K562 (cell line): Measurements from ENCODE around the gene AXIN2. TPM values are rescaled to one million over a fixed set of nuclear protein-coding genes. Genes with fewer than 3 reads are reported as not detected.

Source experiments
- ATAC-seq: fragments of 200-7000 bp; cut with Tn5 transposase; 3 replicates; pipeline ENCODE4 v1.9.1; 2020; ENCODE audit warnings: moderate library complexity
- BruUV-seq: library from RNA; stranded (reverse); fragments of 400-500 nt; replicated peaks from 2 replicates; lab custom pipeline; 2021; lab: Mats Ljungman, UMichigan
- CTCF ChIA-PET: fragments of 300-600 bp; formaldehyde crosslinking; extraction: SDS; loops from one replicate; lab custom pipeline; 2021; ENCODE audit warnings: low intra/inter-chr PET ratio; lab: Yijun Ruan, JAX
- POLR2A ChIA-PET: fragments of 300-600, 350-650 bp; sonication (Branson Sonifier 250); formaldehyde crosslinking; extraction: SDS; loops from one replicate; lab custom pipeline; 2021; ENCODE audit warnings: antibody characterized with exemption, inconsistent platforms; lab: Yijun Ruan, JAX
- DNase-seq, 4 experiments: peaks; one replicate each; pipeline versions ENCODE4 v3.0.0 to v3.0.0-alpha.2; 2011 to 2018; ENCODE audit warnings: low spot score in 3 of 4, mixed read lengths in 3 of 4; ENCODE audit errors: extremely low read depth in 1 of 4
- FAIRE-seq: peaks from 2 replicates; lab custom pipeline; 2011; peaks lifted over from hg19 to GRCh38; lab: Jason Lieb, UNC
- H2AFZ ChIP-seq: 2 replicates; pipeline ENCODE4 v1.6.0; 2011; ENCODE audit warnings: low read depth, low read length, control low read depth, inconsistent platforms
- H3K27ac ChIP-seq: fragments of 200-600 bp; 3 replicates; pipeline ENCODE4 v1.8.0; 2011; ENCODE audit warnings: low read depth, mild to moderate bottlenecking, control low read depth, inconsistent platforms, low read length, moderate library complexity, mixed read lengths; ENCODE audit errors: extremely low read depth
- H3K27me3 ChIP-seq, 2 experiments: fragments of 300-600 bp in 1 of 2; 2 replicates in 1 of 2; 3 replicates in 1 of 2; pipeline versions ENCODE4 v1.6.0 to v1.8.0; 2011; ENCODE audit warnings: inconsistent platforms in 2 of 2, low read length in 2 of 2, mild to moderate bottlenecking in 1 of 2, mixed read lengths in 1 of 2, moderate library complexity in 1 of 2; ENCODE audit not compliant: control insufficient read depth in 2 of 2, insufficient read depth in 2 of 2
- H3K36me3 ChIP-seq: fragments of 300-600 bp; 3 replicates; pipeline ENCODE4 v1.8.0; 2011; ENCODE audit warnings: mild to moderate bottlenecking, low read length, inconsistent platforms; ENCODE audit not compliant: control insufficient read depth, insufficient read depth
- H3K4me1 ChIP-seq, 2 experiments: fragments of 200-600 bp in 1 of 2; replicated peaks in 1 of 2; 2 replicates in 1 of 2; 3 replicates in 1 of 2; pipeline versions ENCODE4 v1.5.1 to v1.8.0; 2011; ENCODE audit warnings: inconsistent platforms in 2 of 2, low read length in 2 of 2, mild to moderate bottlenecking in 1 of 2, mixed read lengths in 1 of 2, moderate library complexity in 1 of 2; ENCODE audit not compliant: control insufficient read depth in 2 of 2, insufficient read depth in 2 of 2
- H3K4me2 ChIP-seq: 2 replicates; pipeline ENCODE4 v1.6.1; 2011; ENCODE audit warnings: low read length, control low read depth, inconsistent platforms, mixed read lengths; ENCODE audit not compliant: insufficient read depth
- H3K4me3 ChIP-seq: fragments of 200-600 bp; sonication (generic), shearing (Covaris generic); 2 replicates; pipeline ENCODE4 v1.5.1; 2016; ENCODE audit warnings: control low read depth, inconsistent platforms
- H3K79me2 ChIP-seq: fragments of 200-600 bp; 3 replicates; pipeline ENCODE4 v1.8.0; 2011; ENCODE audit warnings: low read length, inconsistent platforms; ENCODE audit not compliant: control insufficient read depth, insufficient read depth
- H3K9ac ChIP-seq, 2 experiments: 2 replicates each; pipeline versions ENCODE4 v1.6.0 to v1.6.1; 2011; ENCODE audit warnings: low read depth in 2 of 2, low read length in 2 of 2, control low read depth in 1 of 2, inconsistent platforms in 1 of 2, mild to moderate bottlenecking in 1 of 2, mixed read lengths in 1 of 2; ENCODE audit not compliant: insufficient read depth in 1 of 2
- H3K9me1 ChIP-seq: one replicate; pipeline ENCODE4 v1.6.0; 2011; ENCODE audit warnings: inconsistent platforms, mild to moderate bottlenecking, low read length, moderate library complexity; ENCODE audit not compliant: control insufficient read depth, insufficient read depth
- H3K9me3 ChIP-seq: replicated peaks from 2 replicates; pipeline ENCODE4 v1.5.1; 2011; ENCODE audit warnings: low read depth, low read length, inconsistent platforms; ENCODE audit not compliant: control insufficient read depth, insufficient read depth
- H4K20me1 ChIP-seq: replicated peaks from 2 replicates; pipeline ENCODE4 v1.6.1; 2011; ENCODE audit warnings: low read length, inconsistent platforms, mixed read lengths; ENCODE audit not compliant: control insufficient read depth, insufficient read depth
- MEIS2 ChIP-seq: fragments of 450-650 bp; IDR thresholded peaks from 2 replicates; pipeline ENCODE4 v1.6.1; 2014; ENCODE audit warnings: mild to moderate bottlenecking; ENCODE audit not compliant: partially characterized antibody
- PTTG1 ChIP-seq: fragments of 450-650 bp; IDR thresholded peaks from 2 replicates; pipeline ENCODE4 v1.6.1; 2016; ENCODE audit warnings: low read depth, mild to moderate bottlenecking, missing genetic modification characterization, missing compliant biosample characterization
- RFX1 ChIP-seq: fragments of 450-650 bp; IDR thresholded peaks from 2 replicates; pipeline ENCODE4 v1.6.1; 2016; ENCODE audit warnings: mild to moderate bottlenecking, moderate library complexity
- RUNX1 ChIP-seq: sonication (generic); IDR thresholded peaks from 2 replicates; pipeline ENCODE4 v1.6.1; 2016; ENCODE audit warnings: antibody characterized with exemption, low read depth
- TCFL5 ChIP-seq: fragments of 250-450 bp; sonication (Bioruptor Pico); conservative IDR thresholded peaks from 2 replicates; pipeline ENCODE4 v1.6.1; 2021; ENCODE audit warnings: mild to moderate bottlenecking, moderate library complexity, matching md5 sums
- TGIF2 ChIP-seq: sonication (generic); formaldehyde crosslinking; IDR thresholded peaks from 2 replicates; pipeline ENCODE4 v1.8.1; 2022; ENCODE audit warnings: mild to moderate bottlenecking, missing genetic modification reagents, moderate library complexity
- ZNF347 ChIP-seq: fragments of 450-650 bp; formaldehyde crosslinking; IDR thresholded peaks from 2 replicates; pipeline ENCODE4 v1.4.0; 2020; ENCODE audit warnings: low read depth, mild to moderate bottlenecking, moderate library complexity
- ZNF830 ChIP-seq: fragments of 250-450 bp; sonication (Bioruptor Pico); IDR thresholded peaks from 2 replicates; pipeline ENCODE4 v1.5.0; 2021; ENCODE audit warnings: mild to moderate bottlenecking
- WGBS: fragments of 100-300 bp; shearing (Covaris generic); methylation state at CpG from one replicate; pipeline ENCODE4 v1.1.6; 2016; ENCODE audit warnings: low coverage, mixed read lengths; ENCODE audit not compliant: insufficient coverage; ENCODE audit errors: missing lambda C conversion rate; 5-methylcytosine and 5-hydroxymethylcytosine counted together
- in situ Hi-C: fragments of 300-500 bp; cut with MboI; formaldehyde crosslinking; loops from 4 replicates; pipeline ENCODE4 v1.15.0; 2018; ENCODE audit warnings: inconsistent platforms, mixed read lengths
- intact Hi-C: fragments of 100-400 bp; cut with micrococcal nuclease; formaldehyde crosslinking; loops from 2 replicates; pipeline ENCODE4 v1.14.2; 2022
- polyA plus RNA-seq, 8 experiments: library from polyadenylated mRNA; depleted of rRNA in 4 of 8; stranded (reverse) in 5 of 8; unstranded in 3 of 8; fragments of >200 nt; fragmentation: Nextera tagmentation in 2 of 8; fragmentation: Illumina TruSeq in 1 of 8; extraction: Ambion mirVana in 2 of 8; extraction: Trizol in 1 of 8; gene quantifications; 2 replicates each; pipeline versions ENCODE4 v1.2.1 to v1.2.3, GENCODE V29; 2011 to 2014; ENCODE audit warnings: inconsistent platforms in 1 of 8, missing spikeins in 1 of 8
- total RNA-seq, 7 experiments: library from RNA; depleted of rRNA in 6 of 7; stranded (reverse); fragments of >200 nt in 6 of 7; fragmentation: Illumina TruSeq in 2 of 7; extraction: Trizol in 2 of 7; gene quantifications; 2 replicates each; pipeline versions ENCODE4 v1.2.1 to v1.2.3, GENCODE V29; 2011 to 2021; ENCODE audit warnings: low replicate concordance in 1 of 7
- TF ChIP-seq, protein P1 (sequence below): sonication (generic); formaldehyde crosslinking; IDR thresholded peaks from 2 replicates; pipeline ENCODE4 v1.8.0; 2022; ENCODE audit warnings: mild to moderate bottlenecking, missing genetic modification reagents

Gene AXIN2
- total and polyA plus RNA-seq, 9 of the 15 experiments (the other 6 are each of a cell fraction or from before 2014, with no cell fraction given): 0.21 to 3.3 (median 1.2) TPM

DNA sequence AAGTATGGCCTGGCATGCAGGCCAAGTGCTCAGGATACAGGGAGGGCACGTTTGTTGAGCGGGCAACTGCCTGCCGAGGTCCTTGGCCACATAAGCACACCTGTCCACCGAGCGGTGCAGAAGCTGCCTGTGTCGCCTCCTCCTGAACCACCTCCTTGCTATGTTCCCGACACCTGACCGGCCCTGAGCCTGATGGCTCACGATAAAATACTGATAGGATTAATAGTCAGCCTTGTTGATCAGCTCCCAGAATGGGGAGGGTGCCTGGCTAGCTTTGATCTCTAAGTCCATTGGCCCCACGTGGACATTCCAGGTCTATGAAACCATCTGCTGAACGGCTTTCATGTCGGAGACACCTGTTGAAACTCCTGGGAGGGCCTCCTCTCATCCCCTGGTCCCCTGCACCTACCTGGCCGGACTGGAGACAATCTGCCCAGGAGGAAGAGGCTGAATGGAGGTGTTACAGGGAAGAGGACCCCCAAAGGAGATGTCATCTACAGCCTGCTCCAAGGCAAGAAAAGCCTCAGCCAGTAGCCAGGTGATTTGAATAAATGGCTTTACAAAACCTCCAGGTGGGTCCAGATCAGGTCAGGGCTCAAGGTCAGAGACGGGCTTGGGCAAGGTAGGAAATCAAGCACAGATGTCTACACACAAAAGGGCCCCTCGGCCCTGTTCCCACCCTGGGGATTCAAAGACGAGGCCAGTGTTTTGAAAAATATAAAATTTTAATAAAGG lies 33.4 kb downstream of the AXIN2 start:
- Histone ChIP-seq H3K9me3 (no peaks in the 10 kb centered on the region), H3K36me3 (peaks cover 4% of the 10 kb centered on the region; the same call in 1 of the 3 replicates), H3K4me1 (no peaks in the 10 kb centered on the region; a peak in 1 of 5 replicates), H2AFZ (no peak overlapping the region)
- ATAC-seq: no peak
- in situ Hi-C loops: no loop called here
- TF ChIP-seq PTTG1 (tag) (no peak), MEIS2 (no peak), TCFL5 (CRISPR knock-in tag) (no peak), ZNF347 (CRISPR knock-in tag) (no peak), ZNF830 (no peak), RUNX1 (no peak), TGIF2 (CRISPR knock-in tag) (no peak), RFX1 (no peak)
- TF ChIP-seq, protein P1, sequence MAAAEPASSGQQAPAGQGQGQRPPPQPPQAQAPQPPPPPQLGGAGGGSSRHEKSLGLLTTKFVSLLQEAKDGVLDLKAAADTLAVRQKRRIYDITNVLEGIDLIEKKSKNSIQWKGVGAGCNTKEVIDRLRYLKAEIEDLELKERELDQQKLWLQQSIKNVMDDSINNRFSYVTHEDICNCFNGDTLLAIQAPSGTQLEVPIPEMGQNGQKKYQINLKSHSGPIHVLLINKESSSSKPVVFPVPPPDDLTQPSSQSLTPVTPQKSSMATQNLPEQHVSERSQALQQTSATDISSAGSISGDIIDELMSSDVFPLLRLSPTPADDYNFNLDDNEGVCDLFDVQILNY (CRISPR knock-in tag): no peak
- TF ChIP-seq, all 486 proteins: peak for 0
- Histone ChIP-seq H3K79me2 (no peaks in the 10 kb centered on the region), H3K9me1 (no peaks in the 10 kb centered on the region), H4K20me1 (no peaks in the 10 kb centered on the region), H3K4me3 (no peak overlapping the region), H3K27ac (no peak overlapping the region), H3K27me3 (peaks cover 3 to 18% of the 10 kb centered on the region in 2 experiments; a peak in 3 of 5 replicates), H3K4me2 (no peak overlapping the region), H3K9ac (no peak overlapping the region)
- ChIA-PET CTCF (no interaction called here), POLR2A (no interaction called here)
- intact Hi-C loops: no loop called here
- 27% methylated on average over 16 of the region's 16 CpGs for WGBS
- DNase-seq (no peak), FAIRE-seq (no peak)
- no TSS peak for BruUV-seq
